ENCODE measurements around the gene SPATA31C2.
"Not testable (repeated sequence)": the region's sequence is repeated elsewhere in the genome, so short reads cannot be mapped to it uniquely, and the experiment has no call there.

The SPATA31C2 gene

GRCh38 chr9:88129556-88129955, 8.7 kb downstream of the SPATA31C2 start:
- H3K4me1 ChIP-seq (ENCODE audit: control extremely low read depth in 1 of 4, control insufficient read depth in 4 of 4, insufficient read depth in 4 of 4, low read length in 3 of 4); H3K27me3 ChIP-seq (replicated peaks in 2 of 5; ENCODE audit: control insufficient read depth in 4 of 5, insufficient read depth in 5 of 5, low read length in 4 of 5); H3K9me3 ChIP-seq (ENCODE audit: control extremely low read depth in 1 of 5, control insufficient read depth in 4 of 5, insufficient read depth in 2 of 5, low read depth in 1 of 5, low read length in 4 of 5); POLR2A ChIA-PET; H3K27ac ChIP-seq (ENCODE audit: insufficient read depth in 1 of 2, low read depth in 1 of 2, low read length in 2 of 2, poor library complexity in 1 of 2, severe bottlenecking in 2 of 2); H3K4me3 ChIP-seq (ENCODE audit: control insufficient read depth in 1 of 7, extremely low read depth in 1 of 7, insufficient read depth in 4 of 7, low read depth in 2 of 7, low read length in 6 of 7); CTCF ChIA-PET; H3K36me3 ChIP-seq (ENCODE audit: control insufficient read depth in 4 of 4, insufficient read depth in 4 of 4, low read length in 3 of 4): not testable (repeated sequence)
- peak in 1 of 3 donors; percentile 12 for DNase-seq
- WGBS (ENCODE audit: insufficient coverage) = 90% methylated on average over 2 of the region's 9 CpGs

GRCh38 chr9:88127700-88128300, 10.5 kb downstream of the SPATA31C2 start:
- DNase-seq; H3K9me3 ChIP-seq (ENCODE audit: control extremely low read depth in 1 of 5, control insufficient read depth in 4 of 5, insufficient read depth in 2 of 5, low read depth in 1 of 5, low read length in 4 of 5); H3K27ac ChIP-seq (ENCODE audit: insufficient read depth in 1 of 2, low read depth in 1 of 2, low read length in 2 of 2, poor library complexity in 1 of 2, severe bottlenecking in 2 of 2); CTCF ChIA-PET; H3K4me1 ChIP-seq (ENCODE audit: control extremely low read depth in 1 of 4, control insufficient read depth in 4 of 4, insufficient read depth in 4 of 4, low read length in 3 of 4); H3K4me3 ChIP-seq (ENCODE audit: control insufficient read depth in 1 of 7, extremely low read depth in 1 of 7, insufficient read depth in 4 of 7, low read depth in 2 of 7, low read length in 6 of 7); H3K36me3 ChIP-seq (ENCODE audit: control insufficient read depth in 4 of 4, insufficient read depth in 4 of 4, low read length in 3 of 4); POLR2A ChIA-PET; H3K27me3 ChIP-seq (replicated peaks in 2 of 5; ENCODE audit: control insufficient read depth in 4 of 5, insufficient read depth in 5 of 5, low read length in 4 of 5): not testable (repeated sequence)
- WGBS (ENCODE audit: insufficient coverage) = 94% methylated on average over 5 of the region's 13 CpGs

- H3K4me3 ChIP-seq (ENCODE audit: control insufficient read depth in 1 of 7, extremely low read depth in 1 of 7, insufficient read depth in 4 of 7, low read depth in 2 of 7, low read length in 6 of 7); H3K4me1 ChIP-seq (ENCODE audit: control extremely low read depth in 1 of 4, control insufficient read depth in 4 of 4, insufficient read depth in 4 of 4, low read length in 3 of 4); H3K36me3 ChIP-seq (ENCODE audit: control insufficient read depth in 4 of 4, insufficient read depth in 4 of 4, low read length in 3 of 4); CTCF ChIA-PET; H3K27ac ChIP-seq (ENCODE audit: insufficient read depth in 1 of 2, low read depth in 1 of 2, low read length in 2 of 2, poor library complexity in 1 of 2, severe bottlenecking in 2 of 2); DNase-seq; POLR2A ChIA-PET; H3K9me3 ChIP-seq (ENCODE audit: control extremely low read depth in 1 of 5, control insufficient read depth in 4 of 5, insufficient read depth in 2 of 5, low read depth in 1 of 5, low read length in 4 of 5); H3K27me3 ChIP-seq (replicated peaks in 2 of 5; ENCODE audit: control insufficient read depth in 4 of 5, insufficient read depth in 5 of 5, low read length in 4 of 5): not testable (repeated sequence)
Observed at GRCh38 chr9:88123413-88123812, 14.9 kb downstream of the SPATA31C2 start.

DNA sequence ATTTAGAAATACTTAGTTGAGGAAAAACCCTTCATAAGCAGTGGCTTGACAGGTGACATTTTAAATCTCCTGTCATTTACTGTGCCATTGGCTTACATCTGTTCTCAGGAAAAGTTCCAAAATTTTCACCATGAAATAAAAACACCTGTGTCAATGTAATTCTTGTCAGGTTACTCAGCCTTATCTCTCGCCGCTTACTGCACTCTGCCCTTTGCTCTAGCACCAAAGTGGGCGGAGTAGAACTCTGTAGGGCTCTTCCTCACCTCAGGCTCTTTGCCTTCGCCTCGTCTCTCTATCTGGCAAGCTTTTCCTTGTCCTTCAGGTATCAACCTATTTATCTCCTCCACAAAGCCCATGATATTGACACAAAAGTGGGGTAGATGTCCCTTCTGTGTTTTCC, 20.2 kb downstream of the SPATA31C2 start:
- H3K27ac ChIP-seq (ENCODE audit: insufficient read depth in 1 of 2, low read depth in 1 of 2, low read length in 2 of 2, poor library complexity in 1 of 2, severe bottlenecking in 2 of 2); H3K36me3 ChIP-seq (ENCODE audit: control insufficient read depth in 4 of 4, insufficient read depth in 4 of 4, low read length in 3 of 4); H3K9me3 ChIP-seq (ENCODE audit: control extremely low read depth in 1 of 5, control insufficient read depth in 4 of 5, insufficient read depth in 2 of 5, low read depth in 1 of 5, low read length in 4 of 5); DNase-seq; H3K27me3 ChIP-seq (replicated peaks in 2 of 5; ENCODE audit: control insufficient read depth in 4 of 5, insufficient read depth in 5 of 5, low read length in 4 of 5); CTCF ChIA-PET; POLR2A ChIA-PET; H3K4me3 ChIP-seq (ENCODE audit: control insufficient read depth in 1 of 7, extremely low read depth in 1 of 7, insufficient read depth in 4 of 7, low read depth in 2 of 7, low read length in 6 of 7); H3K4me1 ChIP-seq (ENCODE audit: control extremely low read depth in 1 of 4, control insufficient read depth in 4 of 4, insufficient read depth in 4 of 4, low read length in 3 of 4): not testable (repeated sequence)
- 90% methylated on average over 2 of the region's 5 CpGs for WGBS (ENCODE audit: insufficient coverage)

GRCh38 chr9:88114968-88115612, 23.2 kb downstream of the SPATA31C2 start:
- CTCF ChIA-PET; H3K27ac ChIP-seq (ENCODE audit: insufficient read depth in 1 of 2, low read depth in 1 of 2, low read length in 2 of 2, poor library complexity in 1 of 2, severe bottlenecking in 2 of 2); H3K4me1 ChIP-seq (ENCODE audit: control extremely low read depth in 1 of 4, control insufficient read depth in 4 of 4, insufficient read depth in 4 of 4, low read length in 3 of 4); H3K4me3 ChIP-seq (ENCODE audit: control insufficient read depth in 1 of 7, extremely low read depth in 1 of 7, insufficient read depth in 4 of 7, low read depth in 2 of 7, low read length in 6 of 7); H3K9me3 ChIP-seq (ENCODE audit: control extremely low read depth in 1 of 5, control insufficient read depth in 4 of 5, insufficient read depth in 2 of 5, low read depth in 1 of 5, low read length in 4 of 5); H3K36me3 ChIP-seq (ENCODE audit: control insufficient read depth in 4 of 4, insufficient read depth in 4 of 4, low read length in 3 of 4); POLR2A ChIA-PET; DNase-seq; H3K27me3 ChIP-seq (replicated peaks in 2 of 5; ENCODE audit: control insufficient read depth in 4 of 5, insufficient read depth in 5 of 5, low read length in 4 of 5): not testable (repeated sequence)
- WGBS (ENCODE audit: insufficient coverage) = no CpG with 5 or more reads among the region's 13 CpGs

- DNase-seq; H3K36me3 ChIP-seq (ENCODE audit: control insufficient read depth in 4 of 4, insufficient read depth in 4 of 4, low read length in 3 of 4); POLR2A ChIA-PET; CTCF ChIA-PET; H3K9me3 ChIP-seq (ENCODE audit: control extremely low read depth in 1 of 5, control insufficient read depth in 4 of 5, insufficient read depth in 2 of 5, low read depth in 1 of 5, low read length in 4 of 5); H3K4me3 ChIP-seq (ENCODE audit: control insufficient read depth in 1 of 7, extremely low read depth in 1 of 7, insufficient read depth in 4 of 7, low read depth in 2 of 7, low read length in 6 of 7); H3K27me3 ChIP-seq (replicated peaks in 2 of 5; ENCODE audit: control insufficient read depth in 4 of 5, insufficient read depth in 5 of 5, low read length in 4 of 5); H3K27ac ChIP-seq (ENCODE audit: insufficient read depth in 1 of 2, low read depth in 1 of 2, low read length in 2 of 2, poor library complexity in 1 of 2, severe bottlenecking in 2 of 2); H3K4me1 ChIP-seq (ENCODE audit: control extremely low read depth in 1 of 4, control insufficient read depth in 4 of 4, insufficient read depth in 4 of 4, low read length in 3 of 4): not testable (repeated sequence)
- WGBS (ENCODE audit: insufficient coverage) = 96% methylated on average over 7 of the region's 17 CpGs
Observed at GRCh38 chr9:88114283-88114967, 23.9 kb downstream of the SPATA31C2 start.

- POLR2A ChIA-PET = not testable (repeated sequence)
Observed at GRCh38 chr9:88113156-88114130, 24.8 kb downstream of the SPATA31C2 start.

More at GRCh38 chr9:88113156-88114130, 24.8 kb downstream of the SPATA31C2 start:
- H3K36me3 ChIP-seq (ENCODE audit: control insufficient read depth in 4 of 4, insufficient read depth in 4 of 4, low read length in 3 of 4); H3K4me1 ChIP-seq (ENCODE audit: control extremely low read depth in 1 of 4, control insufficient read depth in 4 of 4, insufficient read depth in 4 of 4, low read length in 3 of 4); DNase-seq; H3K9me3 ChIP-seq (ENCODE audit: control extremely low read depth in 1 of 5, control insufficient read depth in 4 of 5, insufficient read depth in 2 of 5, low read depth in 1 of 5, low read length in 4 of 5); H3K4me3 ChIP-seq (ENCODE audit: control insufficient read depth in 1 of 7, extremely low read depth in 1 of 7, insufficient read depth in 4 of 7, low read depth in 2 of 7, low read length in 6 of 7); CTCF ChIA-PET; H3K27me3 ChIP-seq (replicated peaks in 2 of 5; ENCODE audit: control insufficient read depth in 4 of 5, insufficient read depth in 5 of 5, low read length in 4 of 5); H3K27ac ChIP-seq (ENCODE audit: insufficient read depth in 1 of 2, low read depth in 1 of 2, low read length in 2 of 2, poor library complexity in 1 of 2, severe bottlenecking in 2 of 2): not testable (repeated sequence)
- 96% methylated on average over 17 of the region's 38 CpGs for WGBS (ENCODE audit: insufficient coverage)
